Measurements from ENCODE around the gene POLR2E. TPM values are rescaled to one million over a fixed set of nuclear protein-coding genes. Genes with fewer than 3 reads are reported as not detected.

POLR2E gene
- total and polyA plus RNA-seq, 10 of the 15 experiments (the other 5 are each of a cell fraction or from before 2014, with no cell fraction given), result 4.0 to 487 (median 200) TPM

DNA sequence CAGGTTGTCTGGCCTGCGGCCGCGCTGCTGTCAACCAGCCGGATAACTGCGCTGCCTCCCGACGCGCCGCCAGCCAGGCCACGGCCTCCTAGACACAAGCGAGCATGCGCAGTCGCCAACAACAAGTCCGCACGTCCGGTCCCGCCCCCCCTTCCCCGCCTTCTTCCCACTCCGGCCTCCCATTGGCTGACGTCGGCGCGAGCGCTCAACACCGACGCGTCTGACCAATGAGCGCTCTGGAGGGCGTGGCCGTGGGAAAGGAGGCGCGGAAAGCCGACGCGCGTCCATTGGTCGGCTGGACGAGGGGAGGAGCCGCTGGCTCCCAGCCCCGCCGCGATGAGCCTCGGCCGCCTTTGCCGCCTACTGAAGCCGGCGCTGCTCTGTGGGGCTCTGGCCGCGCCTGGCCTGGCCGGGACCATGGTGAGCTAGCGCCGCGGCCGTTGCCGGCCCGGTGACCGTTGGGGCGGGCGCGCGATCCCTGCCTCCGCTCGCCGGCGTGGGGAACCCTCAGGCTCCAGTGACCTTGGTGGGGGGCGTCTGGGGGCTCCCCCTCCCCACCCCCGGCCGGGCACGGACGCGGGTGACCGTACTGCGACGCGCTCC, 8.6 kb upstream of the POLR2E start, which contains the start of gene GPX4 (continued):
- TF ChIP-seq, protein P1, sequence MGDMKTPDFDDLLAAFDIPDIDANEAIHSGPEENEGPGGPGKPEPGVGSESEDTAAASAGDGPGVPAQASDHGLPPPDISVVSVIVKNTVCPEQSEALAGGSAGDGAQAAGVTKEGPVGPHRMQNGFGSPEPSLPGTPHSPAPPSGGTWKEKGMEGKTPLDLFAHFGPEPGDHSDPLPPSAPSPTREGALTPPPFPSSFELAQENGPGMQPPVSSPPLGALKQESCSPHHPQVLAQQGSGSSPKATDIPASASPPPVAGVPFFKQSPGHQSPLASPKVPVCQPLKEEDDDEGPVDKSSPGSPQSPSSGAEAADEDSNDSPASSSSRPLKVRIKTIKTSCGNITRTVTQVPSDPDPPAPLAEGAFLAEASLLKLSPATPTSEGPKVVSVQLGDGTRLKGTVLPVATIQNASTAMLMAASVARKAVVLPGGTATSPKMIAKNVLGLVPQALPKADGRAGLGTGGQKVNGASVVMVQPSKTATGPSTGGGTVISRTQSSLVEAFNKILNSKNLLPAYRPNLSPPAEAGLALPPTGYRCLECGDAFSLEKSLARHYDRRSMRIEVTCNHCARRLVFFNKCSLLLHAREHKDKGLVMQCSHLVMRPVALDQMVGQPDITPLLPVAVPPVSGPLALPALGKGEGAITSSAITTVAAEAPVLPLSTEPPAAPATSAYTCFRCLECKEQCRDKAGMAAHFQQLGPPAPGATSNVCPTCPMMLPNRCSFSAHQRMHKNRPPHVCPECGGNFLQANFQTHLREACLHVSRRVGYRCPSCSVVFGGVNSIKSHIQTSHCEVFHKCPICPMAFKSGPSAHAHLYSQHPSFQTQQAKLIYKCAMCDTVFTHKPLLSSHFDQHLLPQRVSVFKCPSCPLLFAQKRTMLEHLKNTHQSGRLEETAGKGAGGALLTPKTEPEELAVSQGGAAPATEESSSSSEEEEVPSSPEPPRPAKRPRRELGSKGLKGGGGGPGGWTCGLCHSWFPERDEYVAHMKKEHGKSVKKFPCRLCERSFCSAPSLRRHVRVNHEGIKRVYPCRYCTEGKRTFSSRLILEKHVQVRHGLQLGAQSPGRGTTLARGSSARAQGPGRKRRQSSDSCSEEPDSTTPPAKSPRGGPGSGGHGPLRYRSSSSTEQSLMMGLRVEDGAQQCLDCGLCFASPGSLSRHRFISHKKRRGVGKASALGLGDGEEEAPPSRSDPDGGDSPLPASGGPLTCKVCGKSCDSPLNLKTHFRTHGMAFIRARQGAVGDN (IDR thresholded peaks at IDR 0.05), result peak; percentile 64
- TF ChIP-seq MTA3 (IDR thresholded peaks at IDR 0.05; ENCODE audit: borderline replicate concordance, low read length) (no peak), MTA2 (IDR thresholded peaks at IDR 0.05; ENCODE audit: low read depth) (no peak), SUZ12 (IDR thresholded peaks at IDR 0.05; ENCODE audit: unreplicated experiment) (no peak), HDAC6 (IDR thresholded peaks at IDR 0.05; ENCODE audit: unreplicated experiment) (peak; percentile 74), IKZF2 (IDR thresholded peaks at IDR 0.05) (no peak), EGR1 (IDR thresholded peaks at IDR 0.05; ENCODE audit: borderline replicate concordance in 1 of 2, low read depth in 2 of 2, low read length in 2 of 2) (no peak), JUNB (IDR thresholded peaks at IDR 0.05) (no peak), TBL1XR1 (IDR thresholded peaks at IDR 0.05; ENCODE audit: low read depth, low read length) (no peak), CBX3 (IDR thresholded peaks at IDR 0.05; ENCODE audit: borderline replicate concordance, low read depth) (no peak), TARDBP (IDR thresholded peaks at IDR 0.05; ENCODE audit: borderline replicate concordance) (no peak), HDAC2 (IDR thresholded peaks at IDR 0.05) (no peak), PML (IDR thresholded peaks at IDR 0.05; ENCODE audit: low read length) (peak; percentile 79; the same call in 1 of the 2 replicates), DPF2 (IDR thresholded peaks at IDR 0.05) (peak; percentile 72), RCOR1 (conservative IDR thresholded peaks at IDR 0.05; ENCODE audit: low read depth, low read length) (no peak), ZZZ3 (IDR thresholded peaks at IDR 0.05; ENCODE audit: control insufficient read depth, insufficient read length, low read depth) (no peak), POLR2A (IDR thresholded peaks at IDR 0.05; ENCODE audit: low read depth, low read length) (peak; percentile 99), CEBPB (IDR thresholded peaks at IDR 0.05; ENCODE audit: borderline replicate concordance in 1 of 2, low read depth in 2 of 2, low read length in 2 of 2) (no peak), HCFC1 (IDR thresholded peaks at IDR 0.05; ENCODE audit: low read length) (peak; percentile 32; the same call in 1 of the 2 replicates), RUNX3 (IDR thresholded peaks at IDR 0.05; ENCODE audit: low read length) (no peak; the same call in 1 of the 2 replicates), EZH2 (IDR thresholded peaks at IDR 0.05; ENCODE audit: borderline replicate concordance, control insufficient read depth, low read depth, low read length) (no peak), HDGF (IDR thresholded peaks at IDR 0.05) (peak; percentile 99)
- TF ChIP-seq, protein P2, sequence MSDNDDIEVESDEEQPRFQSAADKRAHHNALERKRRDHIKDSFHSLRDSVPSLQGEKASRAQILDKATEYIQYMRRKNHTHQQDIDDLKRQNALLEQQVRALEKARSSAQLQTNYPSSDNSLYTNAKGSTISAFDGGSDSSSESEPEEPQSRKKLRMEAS (IDR thresholded peaks at IDR 0.05; ENCODE audit: low read depth, low read length), result no peak; the same call in 1 of the 2 replicates
- TF ChIP-seq, protein P3, sequence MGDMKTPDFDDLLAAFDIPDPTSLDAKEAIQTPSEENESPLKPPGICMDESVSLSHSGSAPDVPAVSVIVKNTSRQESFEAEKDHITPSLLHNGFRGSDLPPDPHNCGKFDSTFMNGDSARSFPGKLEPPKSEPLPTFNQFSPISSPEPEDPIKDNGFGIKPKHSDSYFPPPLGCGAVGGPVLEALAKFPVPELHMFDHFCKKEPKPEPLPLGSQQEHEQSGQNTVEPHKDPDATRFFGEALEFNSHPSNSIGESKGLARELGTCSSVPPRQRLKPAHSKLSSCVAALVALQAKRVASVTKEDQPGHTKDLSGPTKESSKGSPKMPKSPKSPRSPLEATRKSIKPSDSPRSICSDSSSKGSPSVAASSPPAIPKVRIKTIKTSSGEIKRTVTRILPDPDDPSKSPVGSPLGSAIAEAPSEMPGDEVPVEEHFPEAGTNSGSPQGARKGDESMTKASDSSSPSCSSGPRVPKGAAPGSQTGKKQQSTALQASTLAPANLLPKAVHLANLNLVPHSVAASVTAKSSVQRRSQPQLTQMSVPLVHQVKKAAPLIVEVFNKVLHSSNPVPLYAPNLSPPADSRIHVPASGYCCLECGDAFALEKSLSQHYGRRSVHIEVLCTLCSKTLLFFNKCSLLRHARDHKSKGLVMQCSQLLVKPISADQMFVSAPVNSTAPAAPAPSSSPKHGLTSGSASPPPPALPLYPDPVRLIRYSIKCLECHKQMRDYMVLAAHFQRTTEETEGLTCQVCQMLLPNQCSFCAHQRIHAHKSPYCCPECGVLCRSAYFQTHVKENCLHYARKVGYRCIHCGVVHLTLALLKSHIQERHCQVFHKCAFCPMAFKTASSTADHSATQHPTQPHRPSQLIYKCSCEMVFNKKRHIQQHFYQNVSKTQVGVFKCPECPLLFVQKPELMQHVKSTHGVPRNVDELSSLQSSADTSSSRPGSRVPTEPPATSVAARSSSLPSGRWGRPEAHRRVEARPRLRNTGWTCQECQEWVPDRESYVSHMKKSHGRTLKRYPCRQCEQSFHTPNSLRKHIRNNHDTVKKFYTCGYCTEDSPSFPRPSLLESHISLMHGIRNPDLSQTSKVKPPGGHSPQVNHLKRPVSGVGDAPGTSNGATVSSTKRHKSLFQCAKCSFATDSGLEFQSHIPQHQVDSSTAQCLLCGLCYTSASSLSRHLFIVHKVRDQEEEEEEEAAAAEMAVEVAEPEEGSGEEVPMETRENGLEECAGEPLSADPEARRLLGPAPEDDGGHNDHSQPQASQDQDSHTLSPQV (IDR thresholded peaks at IDR 0.05), result no peak

Measured in GM12878 (cell line).